UCSD-AML1 (cell line): ENCODE measurements around the gene ZC3H12D.

Source experiments
- DNase-seq: peaks from one replicate; lab custom pipeline; 2025; ENCODE audit not compliant: unreplicated experiment; lab: John Stamatoyannopoulos, UW

ZC3H12D gene

GRCh38 chr6:149414821-149415220, 70.0 kb downstream of the ZC3H12D start:
- DNase-seq = no peak

GRCh38 chr6:149414009-149414408, 70.8 kb downstream of the ZC3H12D start:
- no peak for DNase-seq

GRCh38 chr6:149410557-149410956, 74.3 kb downstream of the ZC3H12D start:
- no peak for DNase-seq

GRCh38 chr6:149409617-149410016, 75.2 kb downstream of the ZC3H12D start:
- no peak for DNase-seq

- no peak for DNase-seq
These were observed 78.7 kb downstream of the ZC3H12D start for GRCh38 chr6:149405823-149406765.

- no peak for DNase-seq
These were observed 81.3 kb downstream of the ZC3H12D start for GRCh38 chr6:149403534-149403933.

- no peak for DNase-seq
These were observed 84.8 kb downstream of the ZC3H12D start, which contains the start of gene SUMO4 for GRCh38 chr6:149400050-149400449. Gene SUMO4 (plus strand): TSS chr6:149400262. CDS start chr6:149400392, 130 bp downstream.

GRCh38 chr6:149397384-149397783, 87.4 kb downstream of the ZC3H12D start:
- no peak for DNase-seq
